Bladder microvascular endothelial cell (primary cell): ENCODE data around the gene SLC5A3. TPM values are rescaled to one million over a fixed set of nuclear protein-coding genes. Genes with fewer than 3 reads are reported as not detected.

Experiments
- total RNA-seq: library from RNA; depleted of rRNA; stranded (reverse); fragments of >200 nt; gene quantifications from 2 replicates; pipeline ENCODE4 v1.2.3, GENCODE V29; 2014

Gene SLC5A3
- total RNA-seq = 4.9 and 55.5 TPM in 2 replicates

GRCh38 chr21:34073032-34073748 is at the start of gene SLC5A3, which contains the start of gene MRPS6:
Gene SLC5A3 (plus strand): TSS chr21:34073578. CDS start chr21:34095199, 21,621 bp downstream.
Gene MRPS6 (plus strand): TSS chr21:34073578. CDS start chr21:34073701, 123 bp downstream.

Other genes with a start within 250 kb of the SLC5A3 start
- gene ATP5PO, start 157.8 kb upstream of the SLC5A3 start, total RNA-seq = 126 and 143 TPM in 2 replicates
- 6.2 and 13.7 TPM in 2 replicates for gene MRPS6, start within 50 bp of the SLC5A3 start, total RNA-seq